Chondrocyte (in vitro differentiated cells): Measurements from ENCODE around the gene ASCC3. TPM values are rescaled to one million over a fixed set of nuclear protein-coding genes. Genes with fewer than 3 reads are reported as not detected.
"Not testable (repeated sequence)": the region's sequence is repeated elsewhere in the genome, so short reads cannot be mapped to it uniquely, and the experiment has no call there.

Experiments used
- DNase-seq: peaks from one replicate; pipeline ENCODE4 v3.0.0; 2021; ENCODE audit warnings: mixed read lengths, low spot score
- H3K27ac Mint-ChIP-seq: one replicate; pipeline ENCODE4 v1.8.0; 2021; ENCODE audit warnings: mild to moderate bottlenecking, moderate library complexity, mixed read lengths; ENCODE audit not compliant: unreplicated experiment
- H3K27me3 Mint-ChIP-seq: 2 replicates; pipeline ENCODE4 v1.8.0; 2021; ENCODE audit warnings: low read depth, mixed read lengths
- H3K36me3 Mint-ChIP-seq: 2 replicates; pipeline ENCODE4 v1.8.0; 2021; ENCODE audit warnings: low read depth, mixed read lengths
- H3K4me1 Mint-ChIP-seq: 2 replicates; pipeline ENCODE4 v1.8.0; 2021; ENCODE audit warnings: low read depth, mild to moderate bottlenecking, mixed read lengths
- H3K4me3 Mint-ChIP-seq: one replicate; pipeline ENCODE4 v1.8.0; 2021; ENCODE audit warnings: mild to moderate bottlenecking, moderate library complexity, mixed read lengths; ENCODE audit not compliant: unreplicated experiment
- H3K9me3 Mint-ChIP-seq: 2 replicates; pipeline ENCODE4 v1.8.0; 2021; ENCODE audit warnings: low read depth, mixed read lengths
- total RNA-seq: library from RNA; stranded (reverse); gene quantifications from 3 replicates; pipeline ENCODE4 v1.2.1, GENCODE V29; 2021
- TF ChIP-seq, protein P1 (sequence below): fragments of 200-600 bp; sonication (generic); IDR thresholded peaks from 2 replicates; pipeline ENCODE4 v1.5.0; 2021; ENCODE audit warnings: antibody characterized with exemption, mild to moderate bottlenecking, moderate library complexity

The ASCC3 gene
- total RNA-seq, 1 donor from 2014 or later = 54.3 TPM

DNA sequence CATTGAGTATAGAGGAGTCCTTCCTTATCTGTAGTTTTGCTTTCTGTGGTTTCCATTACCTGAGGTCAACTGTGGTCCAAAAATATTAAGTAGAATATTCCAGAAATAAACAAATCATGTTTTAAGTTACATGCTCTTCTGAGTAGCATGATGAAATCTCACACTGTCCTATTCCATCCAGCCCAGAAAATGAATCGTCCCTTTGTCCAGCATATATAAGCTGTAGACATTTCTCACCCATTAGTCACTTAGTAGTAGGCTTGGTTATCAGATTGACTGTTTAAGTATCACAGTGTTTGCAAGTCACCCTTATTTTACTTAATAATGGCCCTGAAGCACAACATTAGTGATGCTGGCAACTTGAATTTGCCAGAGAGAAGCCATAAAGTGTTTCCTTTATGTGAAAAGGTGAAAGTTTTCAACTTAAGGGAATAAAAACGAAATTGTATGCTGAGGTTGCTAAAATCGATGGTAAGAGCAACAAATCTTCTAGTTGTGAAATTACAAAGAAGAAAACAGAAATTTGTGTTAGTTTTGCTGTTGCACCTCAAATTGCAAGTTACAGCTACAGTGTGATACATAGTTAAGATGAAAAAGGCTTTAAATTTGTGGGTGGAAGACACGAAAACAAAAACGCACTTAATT is 217.8 kb downstream of the ASCC3 start:
- peaks cover 14% of the 10 kb centered on the region for H3K4me1 Mint-ChIP-seq
- H3K4me3 Mint-ChIP-seq = no peak overlapping the region
- TF ChIP-seq, protein P1, sequence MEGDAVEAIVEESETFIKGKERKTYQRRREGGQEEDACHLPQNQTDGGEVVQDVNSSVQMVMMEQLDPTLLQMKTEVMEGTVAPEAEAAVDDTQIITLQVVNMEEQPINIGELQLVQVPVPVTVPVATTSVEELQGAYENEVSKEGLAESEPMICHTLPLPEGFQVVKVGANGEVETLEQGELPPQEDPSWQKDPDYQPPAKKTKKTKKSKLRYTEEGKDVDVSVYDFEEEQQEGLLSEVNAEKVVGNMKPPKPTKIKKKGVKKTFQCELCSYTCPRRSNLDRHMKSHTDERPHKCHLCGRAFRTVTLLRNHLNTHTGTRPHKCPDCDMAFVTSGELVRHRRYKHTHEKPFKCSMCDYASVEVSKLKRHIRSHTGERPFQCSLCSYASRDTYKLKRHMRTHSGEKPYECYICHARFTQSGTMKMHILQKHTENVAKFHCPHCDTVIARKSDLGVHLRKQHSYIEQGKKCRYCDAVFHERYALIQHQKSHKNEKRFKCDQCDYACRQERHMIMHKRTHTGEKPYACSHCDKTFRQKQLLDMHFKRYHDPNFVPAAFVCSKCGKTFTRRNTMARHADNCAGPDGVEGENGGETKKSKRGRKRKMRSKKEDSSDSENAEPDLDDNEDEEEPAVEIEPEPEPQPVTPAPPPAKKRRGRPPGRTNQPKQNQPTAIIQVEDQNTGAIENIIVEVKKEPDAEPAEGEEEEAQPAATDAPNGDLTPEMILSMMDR = no peak
- no peak for DNase-seq
- no peaks in the 10 kb centered on the region for H3K27me3 Mint-ChIP-seq
- H3K27ac Mint-ChIP-seq = peak overlapping the region; percentile 73
- peaks cover 2% of the 10 kb centered on the region for H3K36me3 Mint-ChIP-seq
- no peaks in the 10 kb centered on the region for H3K9me3 Mint-ChIP-seq

DNA sequence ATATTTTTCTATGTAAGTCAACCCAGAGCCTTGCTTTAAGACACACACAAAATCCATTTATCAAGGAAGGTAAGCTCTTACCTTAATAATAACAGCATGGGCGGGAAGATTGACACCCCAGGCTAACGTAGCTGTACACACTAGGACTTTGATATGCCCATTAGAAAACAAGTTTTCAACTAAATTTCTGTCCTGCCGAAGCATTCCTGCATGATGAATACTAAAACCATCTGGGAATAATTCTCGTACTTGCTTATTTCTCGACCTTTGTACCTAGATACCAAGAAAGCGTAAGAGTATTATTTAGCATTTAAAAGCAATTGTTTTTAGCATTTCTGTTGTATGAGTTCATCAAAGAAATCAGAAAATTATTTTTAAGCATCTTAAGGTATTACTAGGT is 218.9 kb downstream of the ASCC3 start:
- TF ChIP-seq, protein P1 = no peak
- H3K9me3 Mint-ChIP-seq = no peaks in the 10 kb centered on the region

DNA sequence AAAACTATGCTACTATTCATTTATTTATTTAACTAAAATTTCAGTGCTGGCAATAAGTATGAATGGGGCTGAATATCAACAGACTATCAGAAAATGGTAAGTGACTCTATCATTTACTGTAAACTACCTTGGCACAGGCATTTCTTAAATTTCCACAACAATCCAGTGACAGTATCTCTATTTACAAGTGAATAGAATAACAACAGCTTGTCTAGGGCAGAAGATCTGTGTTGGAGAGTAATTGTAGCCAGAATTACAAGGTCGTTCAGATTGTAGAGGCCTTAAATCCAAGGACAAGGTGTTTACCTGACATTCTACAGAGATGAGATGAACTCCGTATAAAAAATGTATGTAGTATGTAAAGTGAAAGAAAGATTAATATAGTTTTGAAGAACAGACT is 222.6 kb downstream of the ASCC3 start:
- H3K27ac Mint-ChIP-seq = no peak overlapping the region
- no peaks in the 10 kb centered on the region for H3K9me3 Mint-ChIP-seq
- peaks cover 11% of the 10 kb centered on the region for H3K4me1 Mint-ChIP-seq
- DNase-seq = no peak
- TF ChIP-seq, protein P1 = no peak
- no peak overlapping the region for H3K4me3 Mint-ChIP-seq
- no peaks in the 10 kb centered on the region for H3K36me3 Mint-ChIP-seq
- H3K27me3 Mint-ChIP-seq = no peaks in the 10 kb centered on the region

More for the DNA sequence above, 218.9 kb downstream of the ASCC3 start:
- Mint-ChIP-seq H3K4me3 (no peak overlapping the region), H3K36me3 (no peaks in the 10 kb centered on the region), H3K27me3 (no peaks in the 10 kb centered on the region), H3K4me1 (peaks cover 14% of the 10 kb centered on the region), H3K27ac (no peak overlapping the region)
- DNase-seq = no peak

DNA sequence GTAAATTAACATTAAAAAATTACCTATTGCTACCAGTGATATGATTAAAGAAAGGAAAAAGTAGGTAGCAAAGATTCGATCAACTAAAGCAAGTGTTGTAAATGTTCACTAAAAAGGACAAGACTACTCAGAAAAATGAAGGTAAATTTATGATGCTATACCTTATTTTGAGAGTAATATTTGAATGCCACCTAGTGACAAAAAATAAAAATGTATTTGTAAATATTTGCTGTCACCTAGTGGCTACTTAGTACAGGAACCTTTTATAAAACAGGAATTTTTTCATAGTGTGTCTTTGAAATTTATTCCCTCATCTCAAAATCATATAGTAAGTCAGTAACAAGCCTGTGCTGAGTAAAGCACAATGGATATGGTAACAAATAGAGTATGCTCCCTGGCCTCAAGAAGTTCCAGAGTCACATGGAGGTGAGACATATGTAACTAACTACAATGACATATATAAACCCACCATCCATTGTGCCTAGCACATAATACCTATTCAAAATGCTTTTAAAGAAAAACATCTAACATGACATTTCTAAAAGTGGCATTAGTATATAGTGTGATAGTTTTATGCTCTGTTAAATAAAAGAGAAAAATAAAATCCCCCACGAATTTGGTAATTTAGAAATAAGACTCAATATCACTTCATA is 223.3 kb downstream of the ASCC3 start:
- Mint-ChIP-seq H3K36me3 (no peaks in the 10 kb centered on the region), H3K9me3 (no peaks in the 10 kb centered on the region)

DNA sequence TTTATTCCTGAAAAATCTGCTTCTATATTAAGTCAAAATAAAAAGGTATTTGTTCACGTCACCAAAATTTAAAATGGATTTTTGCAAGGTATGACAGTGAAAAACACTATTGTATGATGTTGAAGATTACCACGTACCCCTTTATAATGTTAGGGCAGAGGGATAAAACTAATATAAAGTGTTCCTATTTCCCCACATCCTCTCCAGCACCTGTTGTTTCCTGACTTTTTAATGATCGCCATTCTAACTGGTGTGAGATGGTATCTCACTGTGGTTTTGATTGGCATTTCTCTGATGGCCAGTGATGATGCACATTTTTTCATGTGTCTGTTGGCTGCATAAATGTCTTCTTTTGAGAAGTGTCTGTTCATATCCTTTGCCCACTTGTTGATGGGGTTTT is 240.0 kb downstream of the ASCC3 start:
- DNase-seq, H3K4me1 Mint-ChIP-seq, H3K27ac Mint-ChIP-seq, H3K27me3 Mint-ChIP-seq, H3K4me3 Mint-ChIP-seq: not testable (repeated sequence)
- Mint-ChIP-seq H3K9me3 (peaks cover 12% of the 10 kb centered on the region), H3K36me3 (peaks cover 36% of the 10 kb centered on the region)

More for the DNA sequence above, 223.3 kb downstream of the ASCC3 start:
- DNase-seq = no peak
- Mint-ChIP-seq H3K4me1 (peaks cover 5% of the 10 kb centered on the region), H3K4me3 (no peak overlapping the region), H3K27ac (no peak overlapping the region), H3K27me3 (no peaks in the 10 kb centered on the region)
- TF ChIP-seq, protein P1 = peak; percentile 97
